Measurements from ENCODE around the gene RNF43.

The RNF43 gene

GRCh38 chr17:58380207-58381123 is 36.9 kb downstream of the RNF43 start:
- no peak for DNase-seq

- no peak for DNase-seq
These were observed 37.9 kb downstream of the RNF43 start for GRCh38 chr17:58379511-58379824.

- DNase-seq: no peak
These were observed 38.4 kb downstream of the RNF43 start for GRCh38 chr17:58378733-58379510.

GRCh38 chr17:58377661-58378060 is 39.7 kb downstream of the RNF43 start:
- no peak for DNase-seq

- DNase-seq: no peak
These were observed 40.2 kb downstream of the RNF43 start for GRCh38 chr17:58377093-58377601.

- DNase-seq: no peak
These were observed 40.8 kb downstream of the RNF43 start for GRCh38 chr17:58376472-58377000.

- DNase-seq: no peak
These were observed 41.5 kb downstream of the RNF43 start for GRCh38 chr17:58375811-58376210.

- no peak for DNase-seq
These were observed 42.1 kb downstream of the RNF43 start for GRCh38 chr17:58375256-58375655.

- no peak for DNase-seq
These were observed 43.4 kb downstream of the RNF43 start for GRCh38 chr17:58373923-58374322.

- DNase-seq: no peak
These were observed 44.3 kb downstream of the RNF43 start for GRCh38 chr17:58373003-58373402.

- peak; percentile 39 for DNase-seq
These were observed 45.9 kb downstream of the RNF43 start for GRCh38 chr17:58371300-58371950.

- DNase-seq: peak; percentile 28
These were observed 46.6 kb downstream of the RNF43 start for GRCh38 chr17:58370716-58371115.

- peak; percentile 10 for DNase-seq
These were observed 47.0 kb downstream of the RNF43 start for GRCh38 chr17:58370309-58370708.

- DNase-seq: no peak
These were observed 47.9 kb downstream of the RNF43 start for GRCh38 chr17:58369214-58370031.

GRCh38 chr17:58368860-58369213 is 48.5 kb downstream of the RNF43 start:
- DNase-seq: no peak

Data from activated CD8-positive, alpha-beta memory T cell treated with anti-CD3 and anti-CD28 coated beads, Interleukin-2, amount 50 U/mL, for 48 hours (primary cell).